Stimulated activated CD4-positive, alpha-beta T cell treated with anti-CD3 and anti-CD28 coated beads, Interleukin-15, amount 100 ng/mL, for 48 hours (primary cell): Measurements from ENCODE around the gene MMD.

Experiments used
- DNase-seq, 2 donors: peaks; one replicate each; pipeline ENCODE4 v3.0.0-alpha.2; 2020; ENCODE audit warnings: low read depth in 2 of 2

Gene MMD

GRCh38 chr17:55348749-55349354 is 72.8 kb downstream of the MMD start:
- DNase-seq = peak in 1 of 2 donors; percentile 22

GRCh38 chr17:55347341-55347740 is 74.3 kb downstream of the MMD start:
- DNase-seq = no peak

- no peak for DNase-seq
These were observed 75.0 kb downstream of the MMD start for GRCh38 chr17:55346658-55347057.

- no peak for DNase-seq
These were observed 76.5 kb downstream of the MMD start for GRCh38 chr17:55345132-55345531.

- peak in 1 of 2 donors; percentile 13 for DNase-seq
These were observed 77.1 kb downstream of the MMD start for GRCh38 chr17:55344514-55344997.

GRCh38 chr17:55343900-55344513 is 77.6 kb downstream of the MMD start:
- no peak for DNase-seq

- no peak for DNase-seq
These were observed 78.6 kb downstream of the MMD start for GRCh38 chr17:55342800-55343585.
